ENCODE measurements around the gene SUGP1.

DNA sequence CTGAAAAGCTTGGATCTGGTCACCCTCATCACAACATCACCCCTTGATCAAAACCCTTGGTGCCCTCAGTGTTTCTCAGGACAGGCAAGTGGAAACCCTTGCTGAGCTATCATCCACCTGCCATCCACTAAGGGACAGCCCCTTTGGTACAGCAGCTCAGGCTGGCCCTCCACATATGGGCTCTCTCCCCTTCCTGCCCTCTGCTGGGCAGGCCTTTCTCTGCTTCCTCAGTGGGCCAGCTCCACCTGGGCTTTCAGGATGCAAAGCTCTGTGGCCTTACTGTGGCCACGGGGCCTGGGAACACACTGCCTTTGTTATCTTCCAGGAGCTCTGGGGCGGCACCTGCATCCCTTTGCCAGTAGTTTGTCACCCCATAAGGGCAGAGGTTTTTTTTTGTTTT lies 4.9 kb downstream of the SUGP1 start:
- TF ChIP-seq, protein P1, sequence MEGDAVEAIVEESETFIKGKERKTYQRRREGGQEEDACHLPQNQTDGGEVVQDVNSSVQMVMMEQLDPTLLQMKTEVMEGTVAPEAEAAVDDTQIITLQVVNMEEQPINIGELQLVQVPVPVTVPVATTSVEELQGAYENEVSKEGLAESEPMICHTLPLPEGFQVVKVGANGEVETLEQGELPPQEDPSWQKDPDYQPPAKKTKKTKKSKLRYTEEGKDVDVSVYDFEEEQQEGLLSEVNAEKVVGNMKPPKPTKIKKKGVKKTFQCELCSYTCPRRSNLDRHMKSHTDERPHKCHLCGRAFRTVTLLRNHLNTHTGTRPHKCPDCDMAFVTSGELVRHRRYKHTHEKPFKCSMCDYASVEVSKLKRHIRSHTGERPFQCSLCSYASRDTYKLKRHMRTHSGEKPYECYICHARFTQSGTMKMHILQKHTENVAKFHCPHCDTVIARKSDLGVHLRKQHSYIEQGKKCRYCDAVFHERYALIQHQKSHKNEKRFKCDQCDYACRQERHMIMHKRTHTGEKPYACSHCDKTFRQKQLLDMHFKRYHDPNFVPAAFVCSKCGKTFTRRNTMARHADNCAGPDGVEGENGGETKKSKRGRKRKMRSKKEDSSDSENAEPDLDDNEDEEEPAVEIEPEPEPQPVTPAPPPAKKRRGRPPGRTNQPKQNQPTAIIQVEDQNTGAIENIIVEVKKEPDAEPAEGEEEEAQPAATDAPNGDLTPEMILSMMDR (IDR thresholded peaks at IDR 0.05): no peak
- TF ChIP-seq POLR2A (IDR thresholded peaks at IDR 0.05): no peak

All from body of pancreas (tissue), 4 donors.